HepG2 (cell line): ENCODE measurements around the gene IRGQ. TPM values are rescaled to one million over a fixed set of nuclear protein-coding genes. Genes with fewer than 3 reads are reported as not detected.

Experiments used
- EEA1 ChIP-seq: sonication (generic); formaldehyde crosslinking; IDR thresholded peaks from 2 replicates; pipeline ENCODE4 v1.5.1; 2020; ENCODE audit warnings: mild to moderate bottlenecking, missing genetic modification reagents, borderline replicate concordance
- GZF1 ChIP-seq: sonication (generic); formaldehyde crosslinking; IDR thresholded peaks from 2 replicates; pipeline ENCODE4 v1.5.1; 2020; ENCODE audit warnings: mild to moderate bottlenecking, missing genetic modification reagents
- MEIS1 ChIP-seq: sonication (generic); formaldehyde crosslinking; IDR thresholded peaks from 2 replicates; pipeline ENCODE4 v1.9.0; 2021; ENCODE audit warnings: mild to moderate bottlenecking, missing genetic modification reagents, moderate library complexity, borderline replicate concordance
- RARG ChIP-seq: sonication (generic); formaldehyde crosslinking; IDR thresholded peaks from 2 replicates; pipeline ENCODE4 v1.4.0; 2020; ENCODE audit warnings: low read depth, mild to moderate bottlenecking, missing genetic modification reagents
- RBM22 ChIP-seq: fragments of 200-400 bp; formaldehyde crosslinking; optimal IDR thresholded peaks from 2 replicates; pipeline ENCODE3; 2017; ENCODE audit warnings: mild to moderate bottlenecking, low read length, moderate library complexity
- SIX4 ChIP-seq: sonication (generic); formaldehyde crosslinking; IDR thresholded peaks from 2 replicates; pipeline ENCODE4 v1.4.0; 2020; ENCODE audit warnings: missing genetic modification reagents
- SOX13 ChIP-seq, 3 experiments: fragments of 450-650 bp in 1 of 3; sonication (generic) in 1 of 3; formaldehyde crosslinking in 1 of 3; IDR thresholded peaks in 2 of 3; conservative IDR thresholded peaks in 1 of 3; 2 replicates each; pipeline versions ENCODE4 v1.5.0 to v1.6.1; 2016 to 2020; ENCODE audit warnings: antibody characterized with exemption in 1 of 3, mild to moderate bottlenecking in 1 of 3, missing compliant biosample characterization in 1 of 3, missing genetic modification reagents in 1 of 3, moderate library complexity in 1 of 3
- ZNF251 ChIP-seq: sonication (generic); formaldehyde crosslinking; IDR thresholded peaks from 2 replicates; pipeline ENCODE4 v1.9.0; 2021; ENCODE audit warnings: mild to moderate bottlenecking, missing genetic modification reagents
- ZNF788 ChIP-seq: sonication (generic); formaldehyde crosslinking; IDR thresholded peaks from 2 replicates; pipeline ENCODE4 v1.5.0; 2020; ENCODE audit warnings: mild to moderate bottlenecking, missing genetic modification reagents, borderline replicate concordance
- ZSCAN21 ChIP-seq: sonication (generic); formaldehyde crosslinking; IDR thresholded peaks from 2 replicates; pipeline ENCODE4 v1.8.0; 2022; ENCODE audit warnings: mild to moderate bottlenecking, missing genetic modification reagents, moderate library complexity, borderline replicate concordance
- polyA plus RNA-seq, 8 experiments: library from polyadenylated mRNA; depleted of rRNA in 3 of 8; stranded (reverse) in 7 of 8; unstranded in 1 of 8; fragments of >200 nt; fragmentation: Illumina TruSeq in 4 of 8; extraction: Trizol in 4 of 8; gene quantifications; 2 replicates each; pipeline versions ENCODE4 v1.2.1 to v1.2.3, GENCODE V29; 2011 to 2016; ENCODE audit warnings: low read depth in 4 of 8, missing spikeins in 1 of 8, mixed read lengths in 1 of 8; ENCODE audit not compliant: insufficient read depth in 1 of 8
- total RNA-seq, 5 experiments: library from RNA; depleted of rRNA; stranded (reverse); fragments of >200 nt; fragmentation: Illumina TruSeq; extraction: Trizol; gene quantifications; 2 replicates each; pipeline ENCODE4 v1.2.3, GENCODE V29; 2016; ENCODE audit warnings: low read depth in 1 of 5
- TF ChIP-seq, protein P1 (sequence below): sonication (generic); formaldehyde crosslinking; IDR thresholded peaks from 2 replicates; pipeline ENCODE4 v1.4.0; 2020; ENCODE audit warnings: missing genetic modification reagents, borderline replicate concordance
- TF ChIP-seq, protein P2 (sequence below): sonication (generic); formaldehyde crosslinking; IDR thresholded peaks from 2 replicates; pipeline ENCODE4 v1.4.0; 2020; ENCODE audit warnings: missing genetic modification reagents, borderline replicate concordance
- TF ChIP-seq, protein P3 (sequence below): sonication (generic); formaldehyde crosslinking; IDR thresholded peaks from 2 replicates; pipeline ENCODE4 v1.5.1; 2020; ENCODE audit warnings: missing genetic modification reagents, mild to moderate bottlenecking, borderline replicate concordance
- TF ChIP-seq, protein P4 (sequence below): sonication (generic); formaldehyde crosslinking; IDR thresholded peaks from 2 replicates; pipeline ENCODE4 v1.5.0; 2020; ENCODE audit warnings: mild to moderate bottlenecking, missing genetic modification reagents

IRGQ gene
- total and polyA plus RNA-seq, 2 of the 13 experiments (the other 11 are each of a cell fraction or from before 2014, with no cell fraction given): 11.6 to 12.4 TPM

DNA sequence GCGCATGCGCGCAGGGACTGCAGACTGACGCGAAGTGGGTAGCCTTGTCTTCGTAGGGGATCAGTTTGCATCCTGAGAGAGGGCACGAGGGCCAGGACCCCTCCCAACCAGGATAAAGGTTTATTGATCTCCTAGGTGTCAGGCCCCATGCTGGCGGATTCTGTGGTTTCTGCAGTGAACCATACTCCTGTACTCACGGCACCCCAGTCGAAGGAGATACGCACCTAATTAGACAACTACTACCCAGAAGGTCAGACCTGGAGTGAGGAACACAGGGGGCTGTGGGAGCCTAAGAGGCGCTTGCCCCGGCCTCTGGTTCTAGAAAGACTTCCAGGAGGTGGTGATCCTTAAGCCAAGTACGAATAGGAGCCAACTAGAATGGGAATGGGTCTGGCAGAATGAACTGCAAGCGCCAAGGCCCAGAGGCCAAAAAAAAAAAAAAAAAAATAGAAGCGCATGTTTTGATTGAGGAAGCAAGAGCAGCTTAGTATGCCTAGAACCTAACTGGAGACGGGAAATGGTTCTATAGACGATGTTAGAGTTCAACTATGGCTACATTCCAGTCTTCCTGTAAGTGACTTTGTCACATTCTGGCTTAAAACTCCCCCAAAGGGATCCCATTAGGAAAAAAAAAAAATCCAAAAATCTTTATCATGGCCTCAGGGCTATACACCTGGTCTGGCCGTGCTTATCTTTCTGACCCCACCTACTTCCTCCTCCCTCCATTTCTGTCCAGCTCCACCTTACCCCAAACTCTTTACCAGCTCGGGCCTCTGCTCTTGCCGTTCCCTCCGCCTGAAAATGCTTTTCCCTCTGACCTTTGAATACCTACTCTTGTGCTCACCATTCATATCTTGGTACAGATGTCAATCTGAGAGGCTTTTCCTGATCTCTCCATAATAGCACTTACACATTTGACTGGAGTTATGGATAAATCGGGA lies 24.4 kb upstream of the IRGQ start (continued):
- TF ChIP-seq ZNF251 (CRISPR knock-in tag): no peak
- no peak for TF ChIP-seq ZNF788
- TF ChIP-seq RARG (CRISPR knock-in tag): no peak
- no peak for TF ChIP-seq MEIS1 (CRISPR knock-in tag)
- no peak for TF ChIP-seq ZSCAN21 (CRISPR knock-in tag)
- TF ChIP-seq, protein P1, sequence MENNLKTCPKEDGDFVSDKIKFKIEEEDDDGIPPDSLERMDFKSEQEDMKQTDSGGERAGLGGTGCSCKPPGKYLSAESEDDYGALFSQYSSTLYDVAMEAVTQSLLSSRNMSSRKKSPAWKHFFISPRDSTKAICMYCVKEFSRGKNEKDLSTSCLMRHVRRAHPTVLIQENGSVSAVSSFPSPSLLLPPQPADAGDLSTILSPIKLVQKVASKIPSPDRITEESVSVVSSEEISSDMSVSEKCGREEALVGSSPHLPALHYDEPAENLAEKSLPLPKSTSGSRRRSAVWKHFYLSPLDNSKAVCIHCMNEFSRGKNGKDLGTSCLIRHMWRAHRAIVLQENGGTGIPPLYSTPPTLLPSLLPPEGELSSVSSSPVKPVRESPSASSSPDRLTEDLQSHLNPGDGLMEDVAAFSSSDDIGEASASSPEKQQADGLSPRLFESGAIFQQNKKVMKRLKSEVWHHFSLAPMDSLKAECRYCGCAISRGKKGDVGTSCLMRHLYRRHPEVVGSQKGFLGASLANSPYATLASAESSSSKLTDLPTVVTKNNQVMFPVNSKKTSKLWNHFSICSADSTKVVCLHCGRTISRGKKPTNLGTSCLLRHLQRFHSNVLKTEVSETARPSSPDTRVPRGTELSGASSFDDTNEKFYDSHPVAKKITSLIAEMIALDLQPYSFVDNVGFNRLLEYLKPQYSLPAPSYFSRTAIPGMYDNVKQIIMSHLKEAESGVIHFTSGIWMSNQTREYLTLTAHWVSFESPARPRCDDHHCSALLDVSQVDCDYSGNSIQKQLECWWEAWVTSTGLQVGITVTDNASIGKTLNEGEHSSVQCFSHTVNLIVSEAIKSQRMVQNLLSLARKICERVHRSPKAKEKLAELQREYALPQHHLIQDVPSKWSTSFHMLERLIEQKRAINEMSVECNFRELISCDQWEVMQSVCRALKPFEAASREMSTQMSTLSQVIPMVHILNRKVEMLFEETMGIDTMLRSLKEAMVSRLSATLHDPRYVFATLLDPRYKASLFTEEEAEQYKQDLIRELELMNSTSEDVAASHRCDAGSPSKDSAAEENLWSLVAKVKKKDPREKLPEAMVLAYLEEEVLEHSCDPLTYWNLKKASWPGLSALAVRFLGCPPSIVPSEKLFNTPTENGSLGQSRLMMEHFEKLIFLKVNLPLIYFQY (CRISPR knock-in tag): no peak
- TF ChIP-seq GZF1 (CRISPR knock-in tag): no peak
- TF ChIP-seq, protein P2, sequence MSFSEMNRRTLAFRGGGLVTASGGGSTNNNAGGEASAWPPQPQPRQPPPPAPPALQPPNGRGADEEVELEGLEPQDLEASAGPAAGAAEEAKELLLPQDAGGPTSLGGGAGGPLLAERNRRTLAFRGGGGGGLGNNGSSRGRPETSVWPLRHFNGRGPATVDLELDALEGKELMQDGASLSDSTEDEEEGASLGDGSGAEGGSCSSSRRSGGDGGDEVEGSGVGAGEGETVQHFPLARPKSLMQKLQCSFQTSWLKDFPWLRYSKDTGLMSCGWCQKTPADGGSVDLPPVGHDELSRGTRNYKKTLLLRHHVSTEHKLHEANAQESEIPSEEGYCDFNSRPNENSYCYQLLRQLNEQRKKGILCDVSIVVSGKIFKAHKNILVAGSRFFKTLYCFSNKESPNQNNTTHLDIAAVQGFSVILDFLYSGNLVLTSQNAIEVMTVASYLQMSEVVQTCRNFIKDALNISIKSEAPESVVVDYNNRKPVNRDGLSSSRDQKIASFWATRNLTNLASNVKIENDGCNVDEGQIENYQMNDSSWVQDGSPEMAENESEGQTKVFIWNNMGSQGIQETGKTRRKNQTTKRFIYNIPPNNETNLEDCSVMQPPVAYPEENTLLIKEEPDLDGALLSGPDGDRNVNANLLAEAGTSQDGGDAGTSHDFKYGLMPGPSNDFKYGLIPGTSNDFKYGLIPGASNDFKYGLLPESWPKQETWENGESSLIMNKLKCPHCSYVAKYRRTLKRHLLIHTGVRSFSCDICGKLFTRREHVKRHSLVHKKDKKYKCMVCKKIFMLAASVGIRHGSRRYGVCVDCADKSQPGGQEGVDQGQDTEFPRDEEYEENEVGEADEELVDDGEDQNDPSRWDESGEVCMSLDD: no peak
- TF ChIP-seq RBM22: no peak
- TF ChIP-seq, protein P3, sequence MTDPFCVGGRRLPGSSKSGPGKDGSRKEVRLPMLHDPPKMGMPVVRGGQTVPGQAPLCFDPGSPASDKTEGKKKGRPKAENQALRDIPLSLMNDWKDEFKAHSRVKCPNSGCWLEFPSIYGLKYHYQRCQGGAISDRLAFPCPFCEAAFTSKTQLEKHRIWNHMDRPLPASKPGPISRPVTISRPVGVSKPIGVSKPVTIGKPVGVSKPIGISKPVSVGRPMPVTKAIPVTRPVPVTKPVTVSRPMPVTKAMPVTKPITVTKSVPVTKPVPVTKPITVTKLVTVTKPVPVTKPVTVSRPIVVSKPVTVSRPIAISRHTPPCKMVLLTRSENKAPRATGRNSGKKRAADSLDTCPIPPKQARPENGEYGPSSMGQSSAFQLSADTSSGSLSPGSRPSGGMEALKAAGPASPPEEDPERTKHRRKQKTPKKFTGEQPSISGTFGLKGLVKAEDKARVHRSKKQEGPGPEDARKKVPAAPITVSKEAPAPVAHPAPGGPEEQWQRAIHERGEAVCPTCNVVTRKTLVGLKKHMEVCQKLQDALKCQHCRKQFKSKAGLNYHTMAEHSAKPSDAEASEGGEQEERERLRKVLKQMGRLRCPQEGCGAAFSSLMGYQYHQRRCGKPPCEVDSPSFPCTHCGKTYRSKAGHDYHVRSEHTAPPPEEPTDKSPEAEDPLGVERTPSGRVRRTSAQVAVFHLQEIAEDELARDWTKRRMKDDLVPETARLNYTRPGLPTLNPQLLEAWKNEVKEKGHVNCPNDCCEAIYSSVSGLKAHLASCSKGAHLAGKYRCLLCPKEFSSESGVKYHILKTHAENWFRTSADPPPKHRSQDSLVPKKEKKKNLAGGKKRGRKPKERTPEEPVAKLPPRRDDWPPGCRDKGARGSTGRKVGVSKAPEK (CRISPR knock-in tag): no peak
- TF ChIP-seq SIX4 (CRISPR knock-in tag): peak; percentile 11; the same call in 1 of the 2 replicates
- TF ChIP-seq, protein P4, sequence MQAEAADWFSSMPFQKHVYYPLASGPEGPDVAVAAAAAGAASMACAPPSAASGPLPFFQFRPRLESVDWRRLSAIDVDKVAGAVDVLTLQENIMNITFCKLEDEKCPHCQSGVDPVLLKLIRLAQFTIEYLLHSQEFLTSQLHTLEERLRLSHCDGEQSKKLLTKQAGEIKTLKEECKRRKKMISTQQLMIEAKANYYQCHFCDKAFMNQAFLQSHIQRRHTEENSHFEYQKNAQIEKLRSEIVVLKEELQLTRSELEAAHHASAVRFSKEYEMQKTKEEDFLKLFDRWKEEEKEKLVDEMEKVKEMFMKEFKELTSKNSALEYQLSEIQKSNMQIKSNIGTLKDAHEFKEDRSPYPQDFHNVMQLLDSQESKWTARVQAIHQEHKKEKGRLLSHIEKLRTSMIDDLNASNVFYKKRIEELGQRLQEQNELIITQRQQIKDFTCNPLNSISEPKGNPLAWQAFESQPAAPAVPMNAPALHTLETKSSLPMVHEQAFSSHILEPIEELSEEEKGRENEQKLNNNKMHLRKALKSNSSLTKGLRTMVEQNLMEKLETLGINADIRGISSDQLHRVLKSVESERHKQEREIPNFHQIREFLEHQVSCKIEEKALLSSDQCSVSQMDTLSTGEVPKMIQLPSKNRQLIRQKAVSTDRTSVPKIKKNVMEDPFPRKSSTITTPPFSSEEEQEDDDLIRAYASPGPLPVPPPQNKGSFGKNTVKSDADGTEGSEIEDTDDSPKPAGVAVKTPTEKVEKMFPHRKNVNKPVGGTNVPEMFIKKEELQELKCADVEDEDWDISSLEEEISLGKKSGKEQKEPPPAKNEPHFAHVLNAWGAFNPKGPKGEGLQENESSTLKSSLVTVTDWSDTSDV: 0 out of 2 replicates have a peak, but pooled peaks have one; percentile 9
- TF ChIP-seq EEA1: 0 out of 2 replicates have a peak, but pooled peaks have one; percentile 4
- TF ChIP-seq SOX13 (IDR thresholded peaks at IDR 0.05): no peak
- no peak for TF ChIP-seq SOX13 (CRISPR knock-in tag; conservative IDR thresholded peaks at IDR 0.05 in 1 of 2, IDR thresholded peaks at IDR 0.05 in 1 of 2)
